ENCODE measurements around the gene RRP8. TPM values are rescaled to one million over a fixed set of nuclear protein-coding genes. Genes with fewer than 3 reads are reported as not detected.
A peak's percentile ranks its signal among the peaks of the same experiment; 100 is the strongest.

RRP8 gene
- total and polyA plus RNA-seq, 10 of the 15 experiments (the other 5 are each of a cell fraction or from before 2014, with no cell fraction given), result 4.7 to 51.2 (median 23.9) TPM

DNA sequence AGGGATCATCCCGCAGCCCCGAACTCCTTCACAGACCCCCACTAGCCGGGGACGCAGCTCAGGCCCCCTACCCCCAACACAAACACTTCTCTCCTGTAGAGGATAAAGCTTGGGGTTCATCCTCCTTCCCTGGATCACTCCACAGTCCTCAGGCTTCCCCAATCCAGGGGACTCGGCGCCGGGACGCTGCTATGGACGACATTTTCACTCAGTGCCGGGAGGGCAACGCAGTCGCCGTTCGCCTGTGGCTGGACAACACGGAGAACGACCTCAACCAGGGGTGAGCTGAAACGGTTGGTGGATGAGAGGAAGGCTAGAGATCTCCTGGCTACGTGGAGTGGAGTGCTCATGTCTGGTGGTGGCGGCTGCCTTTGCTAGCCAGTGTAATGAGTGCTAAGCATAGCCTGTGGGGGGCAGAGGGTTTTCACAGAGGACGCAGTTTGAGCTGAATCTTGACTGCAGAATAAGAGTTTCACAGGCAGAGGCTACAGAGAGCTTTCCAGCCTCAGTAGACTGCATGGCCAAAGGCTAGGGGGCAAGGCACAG lies 738 bp upstream of the RRP8 start (continued):
- TF ChIP-seq RUNX3 (IDR thresholded peaks at IDR 0.05; ENCODE audit: low read length) (0 out of 2 replicates have a peak, but pooled peaks have one; percentile 11), REST (IDR thresholded peaks at IDR 0.05; ENCODE audit: low read depth, low read length) (no peak), RAD21 (IDR thresholded peaks at IDR 0.05; ENCODE audit: insufficient read depth, low read depth, low read length) (peak; percentile 47), BHLHE40 (IDR thresholded peaks at IDR 0.05; ENCODE audit: borderline replicate concordance in 1 of 2, low read depth in 2 of 2, low read length in 1 of 2) (no peak), SUPT20H (IDR thresholded peaks at IDR 0.05; ENCODE audit: borderline replicate concordance, control insufficient read depth, low read depth, low read length) (no peak), MLLT1 (IDR thresholded peaks at IDR 0.05) (no peak), SMARCA5 (IDR thresholded peaks at IDR 0.05) (peak; percentile 28; the same call in 1 of the 2 replicates), PKNOX1 (IDR thresholded peaks at IDR 0.05) (no peak), KAT2A (conservative IDR thresholded peaks at IDR 0.05; ENCODE audit: control insufficient read depth, low read depth, low read length) (no peak), EED (IDR thresholded peaks at IDR 0.05; ENCODE audit: low read depth) (peak; percentile 20; the same call in 1 of the 2 replicates), ZSCAN29 (IDR thresholded peaks at IDR 0.05) (no peak)
- TF ChIP-seq, protein P1, sequence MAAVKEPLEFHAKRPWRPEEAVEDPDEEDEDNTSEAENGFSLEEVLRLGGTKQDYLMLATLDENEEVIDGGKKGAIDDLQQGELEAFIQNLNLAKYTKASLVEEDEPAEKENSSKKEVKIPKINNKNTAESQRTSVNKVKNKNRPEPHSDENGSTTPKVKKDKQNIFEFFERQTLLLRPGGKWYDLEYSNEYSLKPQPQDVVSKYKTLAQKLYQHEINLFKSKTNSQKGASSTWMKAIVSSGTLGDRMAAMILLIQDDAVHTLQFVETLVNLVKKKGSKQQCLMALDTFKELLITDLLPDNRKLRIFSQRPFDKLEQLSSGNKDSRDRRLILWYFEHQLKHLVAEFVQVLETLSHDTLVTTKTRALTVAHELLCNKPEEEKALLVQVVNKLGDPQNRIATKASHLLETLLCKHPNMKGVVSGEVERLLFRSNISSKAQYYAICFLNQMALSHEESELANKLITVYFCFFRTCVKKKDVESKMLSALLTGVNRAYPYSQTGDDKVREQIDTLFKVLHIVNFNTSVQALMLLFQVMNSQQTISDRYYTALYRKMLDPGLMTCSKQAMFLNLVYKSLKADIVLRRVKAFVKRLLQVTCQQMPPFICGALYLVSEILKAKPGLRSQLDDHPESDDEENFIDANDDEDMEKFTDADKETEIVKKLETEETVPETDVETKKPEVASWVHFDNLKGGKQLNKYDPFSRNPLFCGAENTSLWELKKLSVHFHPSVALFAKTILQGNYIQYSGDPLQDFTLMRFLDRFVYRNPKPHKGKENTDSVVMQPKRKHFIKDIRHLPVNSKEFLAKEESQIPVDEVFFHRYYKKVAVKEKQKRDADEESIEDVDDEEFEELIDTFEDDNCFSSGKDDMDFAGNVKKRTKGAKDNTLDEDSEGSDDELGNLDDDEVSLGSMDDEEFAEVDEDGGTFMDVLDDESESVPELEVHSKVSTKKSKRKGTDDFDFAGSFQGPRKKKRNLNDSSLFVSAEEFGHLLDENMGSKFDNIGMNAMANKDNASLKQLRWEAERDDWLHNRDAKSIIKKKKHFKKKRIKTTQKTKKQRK (IDR thresholded peaks at IDR 0.05; ENCODE audit: low read depth, low read length), result no peak

All from GM12878 (cell line).